ENCODE results near the gene BCKDHB.
"Not testable (repeated sequence)": the region's sequence is repeated elsewhere in the genome, so short reads cannot be mapped to it uniquely, and the experiment has no call there.

Gene BCKDHB

GRCh38 chr6:80211286-80211685, 104.8 kb downstream of the BCKDHB start:
- DNase-seq: no peak

GRCh38 chr6:80211890-80212289, 105.4 kb downstream of the BCKDHB start:
- DNase-seq: not testable (repeated sequence)

GRCh38 chr6:80214436-80215022, 108.1 kb downstream of the BCKDHB start:
- DNase-seq: no peak

- no peak for DNase-seq
These were observed 108.6 kb downstream of the BCKDHB start for GRCh38 chr6:80215063-80215462.

GRCh38 chr6:80217794-80218193, 111.3 kb downstream of the BCKDHB start:
- DNase-seq: no peak

- no peak for DNase-seq
These were observed 117.3 kb downstream of the BCKDHB start for GRCh38 chr6:80223743-80224212.

DNA sequence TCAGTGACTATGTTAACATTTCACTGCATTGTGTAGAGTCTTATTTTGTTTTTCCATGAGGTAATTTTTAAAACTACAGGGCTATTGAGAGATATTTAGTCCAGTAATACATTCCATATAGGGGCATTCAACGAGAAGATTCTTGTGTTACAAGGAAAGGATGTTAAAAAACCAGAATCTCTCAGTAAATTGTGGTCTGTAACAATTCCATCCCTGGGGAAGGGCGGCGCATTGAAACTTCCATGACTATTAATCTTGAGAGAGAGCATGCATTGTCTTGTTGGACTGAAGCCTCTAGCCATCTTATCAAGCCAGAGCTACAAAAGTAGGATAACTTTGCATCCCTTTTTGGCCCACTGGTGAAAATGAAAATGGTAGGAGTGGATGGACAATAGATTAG, 119.7 kb downstream of the BCKDHB start:
- DNase-seq: no peak

DNA sequence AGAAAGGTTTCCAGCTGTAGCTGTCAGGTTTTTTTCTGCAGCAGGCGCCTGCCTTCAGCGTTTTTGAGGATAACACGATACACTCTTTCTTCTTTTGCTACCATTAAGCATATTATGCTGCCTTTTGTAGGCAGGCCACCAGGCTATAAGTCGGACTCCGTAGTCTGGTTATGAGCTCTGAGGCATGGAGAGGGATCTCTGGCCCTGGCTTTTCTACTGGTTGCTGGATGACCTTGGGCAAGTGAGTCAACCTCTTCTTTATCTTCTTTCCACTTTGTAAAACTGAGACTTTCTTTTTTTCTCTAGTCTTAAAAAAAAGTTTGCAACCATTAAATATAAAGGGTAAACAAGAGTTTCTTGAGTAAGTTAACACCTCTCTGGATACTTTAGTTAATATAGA, 120.2 kb downstream of the BCKDHB start:
- DNase-seq: no peak

- no peak for DNase-seq
These were observed 121.2 kb downstream of the BCKDHB start for GRCh38 chr6:80227545-80228105.

DNA sequence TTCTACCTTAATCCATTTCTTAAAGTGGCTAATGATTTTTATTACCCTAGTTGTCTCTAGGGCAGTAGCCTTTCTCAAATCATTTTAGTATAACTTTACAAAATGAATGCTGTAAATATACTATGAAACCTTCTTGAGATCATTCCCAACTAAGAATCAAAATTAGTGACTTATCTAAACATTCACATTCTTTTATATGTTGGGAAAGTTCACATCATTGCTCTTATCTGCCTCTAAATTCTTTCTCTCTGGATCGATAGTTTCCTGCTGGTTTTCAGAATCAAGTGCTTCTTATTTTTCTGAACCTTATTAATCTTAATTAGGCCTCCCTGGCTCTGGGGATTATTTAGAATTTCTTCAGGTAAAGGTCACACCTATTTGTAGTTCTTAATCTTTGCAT, 126.8 kb downstream of the BCKDHB start:
- no peak for DNase-seq

DNA sequence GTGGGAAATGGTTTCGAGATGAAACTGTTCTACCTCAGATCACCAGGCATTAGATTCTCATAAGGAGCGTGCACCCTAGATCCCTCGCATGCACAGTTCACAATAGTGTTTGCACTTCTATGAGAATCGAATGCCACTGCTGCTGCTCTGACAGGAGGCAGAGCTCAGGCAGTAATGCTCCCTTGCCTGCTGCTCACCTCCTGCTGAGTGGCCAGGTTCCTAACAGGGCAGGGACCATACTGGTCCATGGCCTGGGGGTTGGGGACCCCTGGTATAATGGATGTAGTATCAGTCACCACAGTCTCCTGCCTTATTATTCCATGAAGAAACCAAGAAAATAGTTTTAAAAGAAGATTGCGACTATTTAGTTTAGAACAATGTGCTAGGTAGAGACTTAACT, 127.5 kb downstream of the BCKDHB start:
- no peak for DNase-seq

- DNase-seq: no peak
These were observed 127.9 kb downstream of the BCKDHB start for GRCh38 chr6:80234401-80234800.

DNA sequence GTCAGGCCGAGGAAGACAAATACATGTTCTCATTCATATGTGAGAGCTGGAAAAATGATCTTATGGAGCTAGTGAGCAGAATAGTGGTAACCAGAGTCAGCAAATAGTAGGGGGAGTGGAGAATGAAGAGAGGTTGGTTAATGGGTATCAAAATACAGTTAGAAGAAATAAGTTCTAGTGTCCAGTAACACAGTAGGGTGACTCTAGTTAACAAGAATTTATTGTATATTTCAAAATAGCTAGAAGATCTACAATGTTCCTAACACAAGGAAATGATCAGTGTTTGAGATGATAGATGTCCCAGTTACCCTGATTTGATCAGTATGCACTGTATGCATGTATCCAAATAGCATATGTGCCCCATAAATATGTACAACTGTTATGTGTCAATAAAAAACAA, 128.4 kb downstream of the BCKDHB start:
- DNase-seq: no peak

DNA sequence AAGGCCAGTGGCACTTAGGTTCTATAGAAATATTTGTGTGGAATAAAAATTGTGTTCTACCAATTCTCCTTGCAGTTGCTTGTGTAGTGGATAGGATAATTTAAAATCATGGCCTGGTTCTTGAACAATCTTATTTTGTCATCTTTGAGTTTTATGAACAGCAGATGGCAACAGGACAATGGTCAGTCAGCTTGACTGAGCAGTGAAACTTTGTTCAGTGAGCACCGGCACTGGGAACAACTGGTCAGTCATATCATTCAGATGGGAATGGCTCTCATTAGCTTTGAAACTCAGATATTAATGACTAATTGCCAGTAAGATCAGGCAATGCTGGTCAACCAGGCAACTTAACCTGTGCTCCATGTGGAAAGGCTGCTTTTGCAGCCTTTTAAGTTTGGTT, 129.2 kb downstream of the BCKDHB start:
- DNase-seq: no peak

DNA sequence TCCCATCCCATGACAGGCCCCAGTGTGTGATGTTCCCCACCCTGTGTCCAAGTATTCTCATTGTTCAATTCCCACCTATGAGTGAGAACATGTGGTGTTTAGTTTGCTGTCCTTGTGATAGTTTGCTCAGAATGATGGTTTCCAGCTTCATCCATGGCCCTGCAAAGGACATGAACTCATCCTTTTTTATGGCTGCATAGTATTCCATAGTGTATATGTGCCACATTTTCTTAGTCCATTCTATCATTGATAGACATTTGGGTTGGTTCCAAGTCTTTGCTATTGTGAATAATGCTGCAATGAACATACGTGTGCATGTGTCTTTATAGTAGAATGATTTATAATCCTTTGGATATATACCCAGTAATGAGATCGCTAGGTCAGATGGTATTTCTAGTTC, 132.3 kb downstream of the BCKDHB start:
- DNase-seq: not testable (repeated sequence)

- DNase-seq: no peak
These were observed 138.6 kb downstream of the BCKDHB start for GRCh38 chr6:80245043-80245442.

DNA sequence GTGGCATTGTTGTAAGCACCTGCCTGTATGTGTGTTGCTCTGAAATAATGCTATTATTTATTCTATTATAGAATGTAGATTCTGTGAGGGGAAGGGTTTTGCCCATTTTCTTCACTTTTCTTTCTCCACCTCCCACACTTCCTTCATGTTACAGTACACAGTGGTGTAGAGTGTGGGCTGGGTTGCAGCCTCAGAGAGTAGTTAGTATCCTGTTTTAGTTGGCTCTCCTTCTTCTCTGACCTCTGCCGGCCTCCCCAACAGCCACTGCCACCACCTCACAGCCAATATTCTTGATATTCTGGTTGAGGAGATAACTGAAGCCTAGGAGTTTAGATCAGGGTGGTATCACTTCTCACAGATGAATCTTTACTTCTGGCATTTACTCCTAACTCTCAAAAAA, 143.4 kb downstream of the BCKDHB start:
- DNase-seq: no peak

DNA sequence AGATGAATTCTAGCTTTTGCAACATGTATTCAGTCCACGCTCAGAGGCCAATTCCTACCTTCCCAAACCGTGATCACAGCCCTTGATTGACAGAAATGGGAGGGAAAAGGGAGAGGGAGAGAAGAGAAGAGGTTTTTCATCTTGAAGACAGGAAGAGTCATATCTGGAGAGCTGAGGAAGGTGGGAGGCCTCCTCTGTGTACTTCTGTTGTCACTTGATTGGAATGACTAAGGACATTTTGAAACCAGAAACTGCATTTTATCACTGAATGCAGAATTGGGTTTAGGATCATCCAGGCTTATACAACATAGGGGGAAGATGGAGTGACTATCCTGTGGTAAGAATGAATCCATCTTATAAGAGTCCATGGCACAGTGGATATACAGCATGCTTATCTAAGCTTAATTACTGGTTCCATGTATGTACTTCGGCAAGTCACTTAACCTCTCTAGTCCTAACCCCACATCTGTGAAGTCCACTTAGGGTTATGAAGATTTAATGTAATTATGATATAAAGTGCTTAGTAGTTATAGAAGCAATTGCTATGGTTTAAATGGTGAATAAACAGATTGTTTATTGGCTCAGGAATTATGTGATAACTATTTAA, 144.0 kb downstream of the BCKDHB start:
- DNase-seq: no peak

GRCh38 chr6:80251321-80251720, 144.8 kb downstream of the BCKDHB start:
- no peak for DNase-seq

- DNase-seq: no peak
These were observed 148.2 kb downstream of the BCKDHB start for GRCh38 chr6:80254716-80255115.

DNA sequence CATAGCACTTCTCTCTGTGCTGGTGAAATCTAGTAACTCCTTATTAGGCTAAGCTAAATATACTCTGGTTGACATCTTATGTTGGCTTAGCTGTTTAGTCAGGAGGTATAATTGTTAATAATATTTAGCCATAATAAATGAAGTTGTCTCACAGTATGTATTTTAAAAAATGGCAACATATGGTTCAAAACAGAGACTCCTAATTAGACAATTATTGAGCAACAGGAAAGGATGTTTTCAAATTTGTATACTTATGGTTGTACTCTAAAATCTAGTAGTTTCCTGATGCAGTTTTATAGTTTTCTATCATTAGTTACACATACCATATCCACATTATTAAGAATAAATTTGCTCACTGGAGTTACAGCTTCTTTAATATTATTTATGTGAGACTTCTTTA, 150.2 kb downstream of the BCKDHB start:
- no peak for DNase-seq

DNA sequence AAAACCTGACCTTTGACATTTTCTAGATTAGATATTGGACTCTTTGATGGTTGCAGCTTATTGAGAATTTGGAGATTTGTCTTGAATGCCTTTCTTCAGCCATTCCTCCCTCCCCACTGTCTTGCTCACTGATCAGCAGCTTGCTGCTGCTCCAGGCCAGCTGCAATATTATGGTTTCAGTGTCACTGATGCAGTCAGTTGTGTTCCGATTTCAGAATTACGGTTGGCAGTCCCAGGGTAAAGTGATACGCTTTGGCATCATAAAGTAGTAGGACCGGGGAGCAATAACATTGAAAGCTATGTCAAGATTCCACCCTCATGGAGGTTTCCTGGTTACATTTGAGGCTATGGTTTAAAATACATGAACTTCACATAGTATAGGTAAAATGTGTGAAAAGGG, 152.6 kb downstream of the BCKDHB start:
- no peak for DNase-seq

GRCh38 chr6:80263585-80263984, 157.1 kb downstream of the BCKDHB start:
- no peak for DNase-seq

GRCh38 chr6:80268865-80269730, 162.6 kb downstream of the BCKDHB start:
- DNase-seq: no peak
